ENCODE measurements around the gene PHLDA1.

GRCh38 chr12:76025601-76026575, 5.7 kb downstream of the PHLDA1 start:
- TF ChIP-seq CTCF (IDR thresholded peaks at IDR 0.05 in 4 of 5, conservative IDR thresholded peaks at IDR 0.05 in 1 of 5) = no peak
- no peak for TF ChIP-seq POLR2A (IDR thresholded peaks at IDR 0.05)
